ENCODE data around the gene ICE2. TPM values are rescaled to one million over a fixed set of nuclear protein-coding genes. Genes with fewer than 3 reads are reported as not detected.

The ICE2 gene
- total RNA-seq, 1 experiment from 2014 or later: 42.3 TPM

GRCh38 chr15:60396560-60396957 lies 82.4 kb downstream of the ICE2 start:
- peak overlapping the region; percentile 78 for H3K4me3 Mint-ChIP-seq (ENCODE audit: unreplicated experiment)
- CTCF ChIA-PET: interaction anchor here (0.6 kb wide), 1 partner anchor 184 kb away, joined by 3 read pairs; no protein-coding TSS in a partner anchor
- Histone ChIP-seq H3K4me3 (ENCODE audit: low read depth, low read length) (peak overlapping the region; percentile 99), H3K36me3 (ENCODE audit: control insufficient read depth, insufficient read depth, low read length) (peaks cover 1% of the 10 kb centered on the region), H3K27me3 (replicated peaks; ENCODE audit: control insufficient read depth, insufficient read depth, low read length) (no peaks in the 10 kb centered on the region), H3K9me3 (no peaks in the 10 kb centered on the region), H3K4me1 (peaks cover 66% of the 10 kb centered on the region)
- no peaks in the 10 kb centered on the region for H3K9me3 Mint-ChIP-seq (ENCODE audit: unreplicated experiment)
- POLR2A ChIA-PET: interaction anchor here (0.8 to 1.2 kb wide), 2 partner anchors 45 to 60 kb away, joined by 3 to 8 read pairs; no protein-coding TSS in a partner anchor
- DNase-seq: peak in 1 of 2 experiments; percentile 34
- H3K36me3 Mint-ChIP-seq (ENCODE audit: insufficient read depth, unreplicated experiment): peaks cover 80% of the 10 kb centered on the region
- intact Hi-C loops (cut with micrococcal nuclease; ENCODE audit: unreplicated experiment): loop anchor here (5.0 kb wide), 4 partner anchors 34 to 709 kb away; partner anchors contain the start of gene BNIP2
- peaks cover 63% of the 10 kb centered on the region for H3K4me1 Mint-ChIP-seq (ENCODE audit: low read depth, unreplicated experiment)
- no peaks in the 10 kb centered on the region for H3K27me3 Mint-ChIP-seq (ENCODE audit: insufficient read depth, unreplicated experiment)
- no TSS peak for BruUV-seq (replicated peaks)
- no peak for TF ChIP-seq CTCF (IDR thresholded peaks at IDR 0.05; ENCODE audit: insufficient read depth in 1 of 2, low read depth in 1 of 2, low read length in 1 of 2, severe bottlenecking in 1 of 2, unreplicated experiment in 1 of 2)
- peak overlapping the region; percentile 98 for H3K27ac Mint-ChIP-seq (ENCODE audit: unreplicated experiment)

GRCh38 chr15:60396100-60396499 lies 82.8 kb downstream of the ICE2 start:
- Mint-ChIP-seq H3K4me1 (ENCODE audit: low read depth, unreplicated experiment) (peaks cover 66% of the 10 kb centered on the region), H3K36me3 (ENCODE audit: insufficient read depth, unreplicated experiment) (peaks cover 84% of the 10 kb centered on the region), H3K4me3 (ENCODE audit: unreplicated experiment) (peak overlapping the region; percentile 78), H3K27ac (ENCODE audit: unreplicated experiment) (peak overlapping the region; percentile 98), H3K27me3 (ENCODE audit: insufficient read depth, unreplicated experiment) (no peaks in the 10 kb centered on the region), H3K9me3 (ENCODE audit: unreplicated experiment) (no peaks in the 10 kb centered on the region)
- DNase-seq: peak in 1 of 2 experiments; percentile 49
- no peak for TF ChIP-seq CTCF (IDR thresholded peaks at IDR 0.05; ENCODE audit: insufficient read depth in 1 of 2, low read depth in 1 of 2, low read length in 1 of 2, severe bottlenecking in 1 of 2, unreplicated experiment in 1 of 2)
- H3K36me3 ChIP-seq (ENCODE audit: control insufficient read depth, insufficient read depth, low read length): peaks cover 1% of the 10 kb centered on the region
- intact Hi-C loops (cut with micrococcal nuclease; ENCODE audit: unreplicated experiment): loop anchor here (5.0 kb wide), 4 partner anchors 34 to 709 kb away; partner anchors contain the start of gene BNIP2
- peaks cover 69% of the 10 kb centered on the region for H3K4me1 ChIP-seq
- H3K4me3 ChIP-seq (ENCODE audit: low read depth, low read length): peak overlapping the region; percentile 99
- POLR2A ChIA-PET: interaction anchor here (0.8 to 1.2 kb wide), 3 partner anchors 13 to 61 kb away, joined by 3 to 8 read pairs (median 4); no protein-coding TSS in a partner anchor
- no peaks in the 10 kb centered on the region for H3K9me3 ChIP-seq
- BruUV-seq (replicated peaks): no TSS peak
- no peaks in the 10 kb centered on the region for H3K27me3 ChIP-seq (replicated peaks; ENCODE audit: control insufficient read depth, insufficient read depth, low read length)
- CTCF ChIA-PET: no interaction called here

- H3K4me3 ChIP-seq (ENCODE audit: low read depth, low read length): no peak overlapping the region; the same call in 1 of the 2 replicates
- no peak for TF ChIP-seq CTCF (IDR thresholded peaks at IDR 0.05; ENCODE audit: insufficient read depth in 1 of 2, low read depth in 1 of 2, low read length in 1 of 2, severe bottlenecking in 1 of 2, unreplicated experiment in 1 of 2)
- H3K27ac Mint-ChIP-seq (ENCODE audit: unreplicated experiment): peak overlapping the region; percentile 98
- no peaks in the 10 kb centered on the region for H3K27me3 Mint-ChIP-seq (ENCODE audit: insufficient read depth, unreplicated experiment)
- H3K9me3 Mint-ChIP-seq (ENCODE audit: unreplicated experiment): no peaks in the 10 kb centered on the region
- H3K27me3 ChIP-seq (replicated peaks; ENCODE audit: control insufficient read depth, insufficient read depth, low read length): no peaks in the 10 kb centered on the region
- BruUV-seq (replicated peaks): no TSS peak
- POLR2A ChIA-PET: interaction anchor here (1.0 kb wide), 1 partner anchor 13 kb away, joined by 4 read pairs; no protein-coding TSS in a partner anchor
- H3K4me1 Mint-ChIP-seq (ENCODE audit: low read depth, unreplicated experiment): peaks cover 66% of the 10 kb centered on the region
- peaks cover 72% of the 10 kb centered on the region for H3K4me1 ChIP-seq
- H3K9me3 ChIP-seq: no peaks in the 10 kb centered on the region
- intact Hi-C loops (cut with micrococcal nuclease; ENCODE audit: unreplicated experiment): loop anchor here (5.0 kb wide), 4 partner anchors 33 to 708 kb away; partner anchors contain the start of gene BNIP2
- no peak for DNase-seq
- peaks cover 1% of the 10 kb centered on the region for H3K36me3 ChIP-seq (ENCODE audit: control insufficient read depth, insufficient read depth, low read length)
- H3K36me3 Mint-ChIP-seq (ENCODE audit: insufficient read depth, unreplicated experiment): peaks cover 91% of the 10 kb centered on the region
- peak overlapping the region; percentile 78 for H3K4me3 Mint-ChIP-seq (ENCODE audit: unreplicated experiment)
- CTCF ChIA-PET: no interaction called here
Observed at GRCh38 chr15:60395276-60396011, 83.5 kb downstream of the ICE2 start.
